GM19193 (cell line): Measurements from ENCODE around the gene NUBPL.

Experiments
- POLR2A ChIP-seq: IDR thresholded peaks from 4 replicates; pipeline ENCODE4 v1.6.1; 2011; ENCODE audit not compliant: insufficient read depth, insufficient read length; ENCODE audit errors: extremely low read depth

The NUBPL gene

DNA sequence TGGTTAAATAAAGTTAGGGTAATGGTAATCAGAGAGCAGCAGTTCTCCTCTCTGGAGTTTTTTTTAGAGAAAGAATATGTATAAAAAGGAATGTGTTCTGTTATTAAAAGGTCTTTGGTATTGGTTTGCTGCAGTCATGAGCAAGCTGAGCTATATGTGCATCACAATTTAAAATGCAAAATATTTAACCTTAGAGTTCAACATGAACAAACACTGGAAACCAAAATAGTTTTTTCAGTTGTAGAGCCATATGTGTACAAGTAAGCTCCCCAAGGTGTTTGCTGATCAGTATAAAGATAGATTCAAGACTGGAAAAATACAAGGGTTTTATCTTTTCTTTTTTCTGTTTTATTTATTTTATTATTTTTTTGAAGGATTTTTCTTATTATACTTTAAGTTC is 245.0 kb downstream of the NUBPL start:
- TF ChIP-seq POLR2A, result no peak

DNA sequence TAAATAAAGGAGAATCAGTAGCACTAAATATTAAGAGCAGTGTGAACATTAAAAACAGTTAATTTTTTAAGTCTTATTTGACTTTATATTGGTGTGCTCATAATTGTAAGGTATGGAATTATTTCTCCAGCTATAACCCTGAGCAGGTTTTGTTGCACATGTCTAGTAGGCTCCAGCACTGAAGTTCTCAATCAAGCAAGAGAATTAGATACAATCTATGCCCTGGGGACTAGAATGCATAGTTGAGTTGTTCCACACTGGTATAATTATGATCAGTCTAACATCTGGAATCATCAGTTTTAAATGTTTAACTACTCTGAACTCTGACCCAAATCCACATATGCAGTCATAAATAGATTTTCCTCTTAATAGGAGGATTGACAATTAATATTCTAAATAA is 258.1 kb downstream of the NUBPL start:
- no peak for TF ChIP-seq POLR2A

DNA sequence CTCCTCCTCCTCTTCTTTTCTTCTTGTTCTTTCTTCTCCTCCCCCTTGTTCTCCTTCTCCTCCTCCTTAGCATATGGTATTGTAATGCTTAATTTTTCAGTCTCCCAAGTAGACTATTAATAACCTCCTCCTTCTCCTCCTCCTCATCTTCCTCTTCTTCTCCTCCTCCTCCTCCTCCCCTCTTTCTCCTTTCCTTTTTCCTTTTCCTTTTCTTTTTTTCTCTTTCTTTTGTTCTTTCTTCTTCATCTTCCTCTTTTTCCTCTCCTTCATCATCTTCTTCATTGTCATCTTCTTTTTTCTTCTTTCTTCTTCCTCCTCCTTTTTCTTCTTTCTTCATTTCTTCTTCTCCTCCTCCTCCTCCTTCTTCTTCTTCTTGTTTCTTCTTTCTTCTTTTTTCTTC is 264.3 kb downstream of the NUBPL start:
- TF ChIP-seq POLR2A, result no peak

DNA sequence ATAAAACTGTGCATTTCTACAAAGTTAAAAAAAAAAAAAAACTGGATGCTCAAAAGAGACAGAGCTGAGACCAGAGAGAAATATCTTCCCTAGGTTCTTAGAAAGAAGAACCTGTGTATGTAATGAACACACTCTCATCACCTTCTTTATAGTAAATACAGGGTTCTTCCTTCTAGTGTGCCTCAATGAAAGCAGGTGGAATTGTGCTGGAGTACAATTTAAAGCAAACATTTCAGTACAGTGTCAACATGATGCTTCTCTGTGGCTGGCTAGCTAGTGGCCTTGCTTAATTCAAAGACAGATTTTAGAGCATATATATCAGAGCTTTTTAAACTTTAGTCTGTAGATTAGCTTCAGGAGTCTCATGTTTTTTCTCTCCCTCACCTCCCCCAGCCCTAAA is 266.1 kb downstream of the NUBPL start:
- TF ChIP-seq POLR2A, result no peak

DNA sequence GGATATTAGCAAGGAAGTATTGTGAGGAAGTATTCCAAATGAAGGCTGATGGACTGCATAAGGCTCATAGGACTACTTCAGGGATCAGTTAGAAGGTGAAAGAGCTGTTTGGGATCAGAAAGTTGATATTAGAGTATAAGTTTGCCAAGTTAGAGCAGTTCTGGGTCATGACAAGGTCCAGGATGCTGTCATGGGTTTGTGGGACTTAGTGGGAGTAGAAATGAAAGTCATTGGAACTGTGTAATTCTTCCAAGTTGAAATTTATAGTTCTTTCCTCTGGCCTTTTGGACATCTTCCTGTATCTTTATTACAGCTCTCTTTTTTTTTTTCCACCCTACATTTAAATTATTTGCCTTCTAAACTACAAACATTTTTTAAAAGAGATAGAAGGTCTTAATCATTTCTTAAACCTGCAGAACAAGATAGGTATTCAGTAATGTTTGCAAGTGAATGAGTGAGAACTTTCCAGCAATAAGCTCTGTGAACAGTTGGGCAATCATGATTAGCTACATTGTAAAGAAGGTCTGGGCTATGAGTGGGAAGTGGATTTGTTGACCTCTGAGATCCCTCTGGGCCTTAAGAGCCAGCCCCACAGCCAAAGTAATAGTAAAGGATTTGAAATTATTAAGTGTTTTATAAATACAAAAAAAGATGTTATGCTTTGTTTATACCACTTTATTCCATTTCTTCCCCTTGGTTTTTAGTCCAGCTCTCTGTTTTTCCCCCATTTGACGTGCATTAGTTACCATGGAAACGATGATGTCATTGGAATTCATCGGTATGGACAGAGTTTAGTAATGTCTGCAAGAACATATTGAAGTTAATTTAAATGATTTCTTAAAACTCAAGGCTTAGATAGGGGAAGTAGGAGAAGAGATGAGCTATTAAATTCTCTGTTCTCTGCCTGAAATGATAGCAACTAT is 268.0 kb downstream of the NUBPL start:
- TF ChIP-seq POLR2A, result no peak

DNA sequence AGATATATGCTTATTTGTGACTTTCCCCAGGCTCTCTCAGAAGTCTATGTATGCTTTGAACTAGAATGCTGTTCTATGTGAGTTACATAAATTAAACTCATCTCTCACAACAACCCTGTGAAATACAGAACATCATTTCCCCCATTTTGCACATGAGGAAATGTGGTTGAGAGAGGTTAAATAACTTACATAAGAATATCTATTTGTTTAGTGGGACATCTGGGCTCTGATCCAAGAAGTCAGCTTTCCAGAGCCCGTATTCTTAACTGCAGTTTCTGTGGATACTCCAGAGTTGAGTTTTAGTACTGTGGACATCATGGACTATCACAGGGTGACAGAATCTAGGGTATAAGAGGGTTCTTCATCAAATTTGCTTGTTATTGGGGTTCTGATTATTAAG is 273.4 kb downstream of the NUBPL start:
- TF ChIP-seq POLR2A, result no peak

DNA sequence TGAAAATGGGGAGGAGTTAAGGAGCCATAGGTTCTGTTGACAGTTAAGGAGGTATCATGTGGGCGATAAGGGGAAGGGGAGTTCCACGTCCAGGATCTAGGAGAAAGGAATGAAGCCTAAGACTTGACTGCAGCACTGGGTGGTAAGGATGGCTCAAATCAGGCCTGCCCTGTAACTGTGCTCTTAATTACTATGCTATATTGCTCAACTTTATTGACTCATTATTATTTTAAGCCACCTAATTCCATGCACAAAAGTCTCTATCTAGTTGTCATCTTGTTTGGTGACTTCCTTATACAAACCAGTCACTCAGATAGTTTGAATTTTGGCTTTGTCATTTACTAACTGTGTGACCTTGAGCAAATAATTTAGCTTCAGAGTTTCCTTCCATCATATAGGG is 273.8 kb downstream of the NUBPL start:
- TF ChIP-seq POLR2A, result no peak

DNA sequence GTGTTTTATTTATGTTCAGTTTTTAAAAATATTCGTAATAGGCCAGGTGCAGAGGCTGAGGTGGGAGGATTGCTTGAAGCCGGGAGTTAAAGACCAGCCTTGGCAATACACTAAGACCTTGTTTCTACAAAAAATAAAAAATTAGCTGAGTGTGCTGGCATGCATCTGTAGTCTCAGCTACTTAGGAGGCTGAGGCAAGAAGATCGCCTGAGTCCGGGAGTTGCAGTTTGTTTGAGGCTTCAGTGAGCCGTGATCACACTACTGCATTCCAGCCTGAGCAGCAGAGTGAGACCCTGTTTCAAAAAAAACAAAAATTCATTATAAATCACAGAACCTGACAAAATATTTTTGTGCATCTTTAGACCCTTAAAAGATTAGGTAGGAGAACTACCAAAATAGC is 275.8 kb downstream of the NUBPL start:
- TF ChIP-seq POLR2A, result no peak

DNA sequence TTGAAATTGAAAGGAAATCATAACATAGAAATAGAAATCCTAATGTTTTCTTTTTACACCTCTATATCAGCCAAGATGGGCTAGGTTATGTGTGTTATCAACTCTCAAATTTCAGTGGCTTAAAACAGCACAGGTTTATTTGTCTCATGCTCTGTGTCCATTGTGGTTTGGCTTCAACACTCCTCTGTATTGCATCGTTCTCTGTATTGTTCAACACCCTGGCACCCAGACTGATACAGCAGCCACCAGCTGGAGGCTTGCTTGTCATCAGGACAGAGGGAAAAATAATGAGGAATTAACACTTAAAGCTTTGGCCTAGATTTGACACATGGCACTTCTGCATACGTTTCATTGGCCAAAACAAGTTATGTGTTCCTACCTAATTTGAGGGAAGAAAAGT is 281.7 kb downstream of the NUBPL start:
- no peak for TF ChIP-seq POLR2A

DNA sequence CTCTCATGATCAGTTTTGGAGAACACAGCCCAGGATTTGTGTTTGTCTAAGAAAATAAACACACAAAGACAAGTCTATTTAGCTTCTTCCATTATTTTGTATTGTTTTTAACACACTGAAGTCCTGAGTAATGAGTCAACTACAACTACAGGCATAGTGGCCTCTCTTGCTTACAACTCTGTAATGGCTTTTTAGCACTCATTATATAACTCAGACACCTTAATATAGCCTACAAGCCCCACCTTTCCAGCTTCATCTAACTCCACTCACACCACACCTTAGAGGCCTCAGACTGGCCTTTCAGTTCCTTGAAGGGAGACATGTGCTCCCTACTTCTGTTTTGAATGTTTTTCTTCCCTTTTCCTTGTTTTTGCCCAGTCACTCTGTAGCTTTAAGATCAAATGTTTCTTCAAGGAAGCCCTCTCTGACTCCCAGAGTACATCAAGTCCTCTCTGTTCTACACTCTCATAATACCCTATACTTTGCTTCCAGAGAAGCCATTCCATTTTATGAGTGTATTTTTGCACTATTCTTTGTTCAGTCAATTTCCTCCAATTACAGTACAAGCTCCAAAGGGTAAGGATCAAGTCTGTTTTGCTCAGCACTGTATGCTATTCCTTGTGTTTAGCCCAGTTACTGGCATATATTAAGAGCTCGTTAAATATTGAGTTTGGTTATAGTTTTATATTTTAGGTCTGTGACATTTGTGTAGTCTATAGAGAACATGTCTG is 282.3 kb downstream of the NUBPL start:
- no peak for TF ChIP-seq POLR2A

DNA sequence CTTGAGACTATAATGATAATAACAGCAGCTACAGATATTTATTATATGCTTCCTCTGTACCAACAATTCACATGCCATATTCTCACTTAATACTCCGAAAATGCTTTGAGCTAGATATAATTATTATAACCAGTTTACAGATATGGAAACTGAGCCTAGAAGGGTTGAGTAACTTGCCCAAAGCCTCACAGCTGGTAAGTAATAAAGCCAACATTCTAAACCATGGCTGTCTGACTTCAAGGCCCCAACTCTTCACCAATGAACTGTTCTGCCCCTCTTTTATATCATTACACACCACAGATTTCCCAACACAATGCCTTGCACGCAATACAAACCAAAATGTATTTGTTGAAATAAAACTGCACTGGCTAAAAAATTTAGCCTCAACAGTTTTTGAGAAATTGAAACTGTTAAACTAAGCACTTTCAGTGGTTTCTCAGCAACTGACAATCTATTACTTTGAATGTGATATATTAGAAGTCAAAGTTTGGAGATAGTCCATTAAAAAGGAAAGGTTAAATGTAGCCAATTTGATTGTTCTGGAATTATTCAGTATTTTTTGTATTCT is 293.4 kb downstream of the NUBPL start:
- no peak for TF ChIP-seq POLR2A

DNA sequence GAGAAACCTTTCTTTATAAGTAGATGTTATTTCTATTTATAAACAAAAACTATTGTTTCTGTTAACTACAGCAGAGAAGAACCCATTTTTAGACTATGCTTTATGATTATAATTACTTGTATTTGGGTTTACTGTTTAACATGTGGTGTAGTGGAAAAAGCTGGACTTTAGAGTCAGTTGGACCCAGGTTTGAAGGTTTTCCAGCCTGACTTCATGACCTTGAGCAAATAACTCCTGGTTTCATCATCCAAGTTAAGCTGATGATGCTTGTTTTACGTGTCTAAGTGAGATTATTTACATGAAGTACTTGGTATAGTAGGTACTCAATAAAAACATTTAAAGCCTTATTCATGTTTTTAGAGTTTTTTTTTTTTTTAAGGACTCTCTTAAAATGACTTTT is 294.1 kb downstream of the NUBPL start:
- no peak for TF ChIP-seq POLR2A

DNA sequence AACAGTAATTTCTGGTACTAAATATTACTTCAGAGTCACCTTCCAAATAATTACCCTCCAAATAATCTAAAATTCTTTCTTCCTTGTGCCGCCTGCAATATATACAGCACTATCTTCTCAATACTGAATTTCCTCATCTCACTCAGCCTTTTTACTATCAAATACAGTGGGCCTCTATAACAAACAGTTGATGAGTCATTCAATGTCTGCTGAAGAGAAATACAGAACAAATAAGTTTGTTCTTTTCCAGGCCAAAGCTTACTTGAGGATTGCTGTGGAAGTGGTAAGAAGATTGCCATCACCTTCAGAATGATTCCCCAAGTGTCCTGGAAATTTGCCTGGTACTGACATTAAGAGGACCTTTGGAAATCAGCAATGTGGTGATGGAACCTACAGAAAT is 297.7 kb downstream of the NUBPL start:
- no peak for TF ChIP-seq POLR2A

DNA sequence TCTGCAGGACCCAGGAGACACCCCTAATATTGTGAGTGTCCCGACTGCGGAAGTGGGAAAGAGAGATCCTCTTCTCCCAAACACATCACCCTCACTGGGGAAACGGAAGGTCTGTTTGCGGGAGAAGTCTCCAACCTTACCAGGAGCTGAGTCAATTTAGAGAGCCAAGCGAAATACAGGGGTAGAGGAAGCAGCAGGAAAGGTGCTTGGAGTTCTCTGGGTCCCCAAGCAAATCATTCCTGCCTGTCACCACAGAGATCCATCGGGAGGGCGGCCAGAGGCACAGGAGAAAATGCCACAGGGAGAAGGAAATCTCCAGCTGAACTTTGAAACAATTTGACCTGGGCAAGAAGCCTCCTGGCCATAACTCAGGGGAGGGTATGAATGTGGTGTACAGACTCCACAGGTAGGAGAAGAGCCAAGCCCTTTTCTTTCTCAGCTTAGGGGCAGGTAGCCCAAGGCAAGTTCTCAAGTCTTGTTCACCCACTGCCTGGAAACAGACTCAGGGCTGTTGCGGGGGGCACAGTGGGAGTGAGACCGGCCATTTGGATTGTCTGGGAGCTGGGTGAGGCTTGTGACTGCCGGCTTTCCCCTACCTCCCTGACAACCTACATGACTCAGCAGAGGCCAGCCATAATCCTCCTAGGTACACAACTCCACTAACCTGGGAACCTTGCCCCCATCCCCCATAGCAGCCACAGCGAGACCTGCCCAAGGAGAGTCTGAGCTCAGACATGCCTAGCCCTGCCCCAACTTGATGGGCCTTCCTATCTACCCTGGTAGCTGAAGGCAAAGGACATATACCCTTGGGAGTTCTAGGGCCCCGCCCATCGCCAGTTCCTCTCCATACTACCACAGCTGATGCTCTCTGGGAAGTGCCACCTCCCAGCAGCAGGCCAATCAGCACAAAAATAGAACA is 304.0 kb downstream of the NUBPL start:
- no peak for TF ChIP-seq POLR2A

DNA sequence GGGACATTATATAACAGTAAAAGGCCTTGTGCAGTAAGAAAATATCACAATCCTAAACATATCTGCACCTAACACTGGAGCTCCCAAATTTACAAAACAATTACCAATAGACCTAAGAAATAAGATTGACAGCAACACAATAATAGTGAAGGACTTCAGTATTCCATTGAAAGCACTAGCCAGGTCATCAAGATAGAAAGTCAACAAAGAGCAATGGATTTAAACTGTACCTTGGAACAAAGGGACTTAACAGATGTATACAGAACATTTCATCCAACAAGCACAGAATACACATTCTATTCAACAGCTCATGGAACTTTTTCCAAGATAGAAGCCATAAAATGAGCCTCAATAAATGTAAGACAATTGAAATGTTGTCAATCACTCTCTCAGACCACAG is 306.4 kb downstream of the NUBPL start:
- TF ChIP-seq POLR2A, result no peak
